DND-41 (cell line): Measurements from ENCODE around the gene ERN2.

Source experiments
- ATAC-seq: fragments of 200-7000 bp; cut with Tn5 transposase; 3 replicates; pipeline ENCODE4 v1.9.1; 2021; ENCODE audit warnings: low read depth; ENCODE audit not compliant: insufficient read depth
- DNase-seq: peaks from one replicate; pipeline ENCODE4 v3.0.0-alpha.2; 2020
- H2AFZ ChIP-seq: 2 replicates; pipeline ENCODE4 v1.6.0; 2012; ENCODE audit warnings: low read depth, low read length
- H3K27ac ChIP-seq: 2 replicates; pipeline ENCODE4 v1.5.1; 2012; ENCODE audit warnings: low read length, inconsistent platforms
- H3K27me3 ChIP-seq: fragments of 200-600 bp; sonication (generic); 2 replicates; pipeline ENCODE4 v1.6.0; 2012; ENCODE audit warnings: low read length, mild to moderate bottlenecking, inconsistent platforms; ENCODE audit not compliant: insufficient read depth, poor library complexity
- H3K36me3 ChIP-seq: 2 replicates; pipeline ENCODE4 v1.5.1; 2012; ENCODE audit warnings: low read length, inconsistent platforms; ENCODE audit not compliant: insufficient read depth
- H3K4me1 ChIP-seq: 2 replicates; pipeline ENCODE4 v1.5.1; 2012; ENCODE audit warnings: mild to moderate bottlenecking, low read length; ENCODE audit not compliant: insufficient read depth
- H3K4me2 ChIP-seq: 2 replicates; pipeline ENCODE4 v1.6.0; 2012; ENCODE audit warnings: mild to moderate bottlenecking, moderate library complexity, low read length, inconsistent platforms; ENCODE audit not compliant: insufficient read depth
- H3K4me3 ChIP-seq, 2 experiments: fragments of 200-600 bp in 1 of 2; shearing (Covaris generic) in 1 of 2; 2 replicates each; pipeline ENCODE4 v1.5.1; 2012 to 2016; ENCODE audit warnings: inconsistent platforms in 2 of 2, low read length in 2 of 2, mild to moderate bottlenecking in 2 of 2, low read depth in 1 of 2, moderate library complexity in 1 of 2
- H3K79me2 ChIP-seq: 2 replicates; pipeline ENCODE4 v1.6.0; 2012; ENCODE audit warnings: low read length, inconsistent platforms; ENCODE audit not compliant: insufficient read depth
- H3K9ac ChIP-seq: 2 replicates; pipeline ENCODE4 v1.6.0; 2012; ENCODE audit warnings: low read depth, mild to moderate bottlenecking, inconsistent platforms, low read length, moderate library complexity
- H3K9me3 ChIP-seq: 2 replicates; pipeline ENCODE4 v1.5.1; 2012; ENCODE audit warnings: low read length, moderate library complexity, mild to moderate bottlenecking, inconsistent platforms; ENCODE audit not compliant: insufficient read depth, severe bottlenecking
- H4K20me1 ChIP-seq: 2 replicates; pipeline ENCODE4 v1.6.0; 2012; ENCODE audit warnings: low read length; ENCODE audit not compliant: insufficient read depth
- EZH2 ChIP-seq: IDR thresholded peaks from 3 replicates; pipeline ENCODE4 v1.6.1; 2012; ENCODE audit warnings: borderline replicate concordance, low read depth, mild to moderate bottlenecking, moderate library complexity, low read length, inconsistent platforms; ENCODE audit not compliant: severe bottlenecking
- TF ChIP-seq, protein P1 (sequence below): IDR thresholded peaks from 2 replicates; pipeline ENCODE4 v1.5.1; 2012; ENCODE audit warnings: borderline replicate concordance, low read length, moderate library complexity, mild to moderate bottlenecking; ENCODE audit not compliant: poor library complexity, severe bottlenecking; ENCODE audit errors: extremely low read depth

ERN2 gene

DNA sequence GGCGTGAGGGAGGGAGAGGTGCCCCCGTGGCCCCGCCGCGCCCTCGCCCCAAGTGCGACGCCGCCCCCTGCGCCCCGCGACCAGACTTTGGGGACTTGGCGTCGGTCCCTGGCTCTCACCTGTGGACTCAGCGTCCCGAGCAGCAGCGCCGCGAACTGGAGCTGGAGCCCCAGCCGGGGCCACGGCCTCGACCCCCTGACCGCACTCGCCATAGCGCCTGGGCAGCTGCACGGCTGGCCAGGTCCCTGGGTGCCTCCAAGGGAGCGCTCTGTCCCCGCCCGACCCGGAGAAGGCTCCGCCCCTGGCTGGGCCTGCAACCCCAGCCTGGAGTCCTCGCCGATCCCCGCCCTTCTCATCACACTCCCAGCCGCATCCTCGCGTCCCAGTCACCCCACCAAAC is at the start of gene ERN2:
ERN2 (minus strand) TSS at position 247 of the 400 bp plus-strand sequence; CDS start at position 212, 35 bp downstream.
- TF ChIP-seq, protein P1, sequence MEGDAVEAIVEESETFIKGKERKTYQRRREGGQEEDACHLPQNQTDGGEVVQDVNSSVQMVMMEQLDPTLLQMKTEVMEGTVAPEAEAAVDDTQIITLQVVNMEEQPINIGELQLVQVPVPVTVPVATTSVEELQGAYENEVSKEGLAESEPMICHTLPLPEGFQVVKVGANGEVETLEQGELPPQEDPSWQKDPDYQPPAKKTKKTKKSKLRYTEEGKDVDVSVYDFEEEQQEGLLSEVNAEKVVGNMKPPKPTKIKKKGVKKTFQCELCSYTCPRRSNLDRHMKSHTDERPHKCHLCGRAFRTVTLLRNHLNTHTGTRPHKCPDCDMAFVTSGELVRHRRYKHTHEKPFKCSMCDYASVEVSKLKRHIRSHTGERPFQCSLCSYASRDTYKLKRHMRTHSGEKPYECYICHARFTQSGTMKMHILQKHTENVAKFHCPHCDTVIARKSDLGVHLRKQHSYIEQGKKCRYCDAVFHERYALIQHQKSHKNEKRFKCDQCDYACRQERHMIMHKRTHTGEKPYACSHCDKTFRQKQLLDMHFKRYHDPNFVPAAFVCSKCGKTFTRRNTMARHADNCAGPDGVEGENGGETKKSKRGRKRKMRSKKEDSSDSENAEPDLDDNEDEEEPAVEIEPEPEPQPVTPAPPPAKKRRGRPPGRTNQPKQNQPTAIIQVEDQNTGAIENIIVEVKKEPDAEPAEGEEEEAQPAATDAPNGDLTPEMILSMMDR = no peak
- no peak for TF ChIP-seq EZH2
- Histone ChIP-seq H3K4me1 (no peaks in the 10 kb centered on the region), H3K36me3 (no peaks in the 10 kb centered on the region), H3K27me3 (peaks cover 3% of the 10 kb centered on the region), H2AFZ (no peak within 1 kb of the TSS), H4K20me1 (no peaks in the 10 kb centered on the region), H3K27ac (no peak within 1 kb of the TSS), H3K79me2 (no peaks in the 10 kb centered on the region), H3K9ac (no peak within 1 kb of the TSS), H3K4me3 (no peak within 1 kb of the TSS), H3K4me2 (no peak within 1 kb of the TSS), H3K9me3 (no peaks in the 10 kb centered on the region)
- ATAC-seq = no peak
- DNase-seq = no peak

DNA sequence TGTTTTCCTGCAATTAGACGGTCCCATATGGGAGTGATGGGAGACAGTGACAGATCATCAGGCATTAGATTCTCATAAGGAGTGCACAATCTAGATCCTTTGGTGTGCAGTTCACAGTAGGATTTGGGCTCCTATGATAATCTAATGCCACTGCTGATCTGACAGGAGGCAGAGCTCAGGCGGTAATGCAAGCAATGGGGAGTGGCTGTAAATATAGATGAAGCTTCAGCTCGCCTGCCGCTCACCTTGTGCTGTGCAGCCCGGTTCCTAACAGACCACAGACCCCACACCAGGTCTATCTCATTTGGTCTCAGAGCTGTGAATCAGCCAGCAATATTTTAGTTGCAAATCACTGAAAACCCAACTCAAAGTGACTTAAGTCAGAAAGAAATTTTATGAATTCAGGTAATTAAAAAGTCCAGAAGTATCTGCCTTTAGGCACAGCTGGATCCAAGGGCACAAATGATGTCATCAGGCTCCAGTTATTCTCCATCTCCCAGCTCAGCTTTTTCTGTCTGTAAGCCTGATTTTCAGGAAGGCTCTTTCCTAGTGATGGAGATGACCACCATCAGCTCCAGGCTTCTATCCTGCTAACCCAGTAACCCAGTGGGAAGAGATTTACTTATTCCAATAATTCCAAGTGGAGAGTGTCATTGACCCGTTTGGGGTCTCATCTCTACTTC is 45.1 kb upstream of the ERN2 start:
- H3K79me2 ChIP-seq = no peaks in the 10 kb centered on the region
- H3K4me3 ChIP-seq = no peak overlapping the region
- H3K36me3 ChIP-seq = no peaks in the 10 kb centered on the region
- H3K9me3 ChIP-seq = no peaks in the 10 kb centered on the region
- no peak overlapping the region for H3K9ac ChIP-seq
- DNase-seq (no peak), ATAC-seq (no peak)
- no peaks in the 10 kb centered on the region for H3K4me1 ChIP-seq
- H2AFZ ChIP-seq = no peak overlapping the region
- no peaks in the 10 kb centered on the region for H3K27me3 ChIP-seq
- no peaks in the 10 kb centered on the region for H4K20me1 ChIP-seq
- H3K4me2 ChIP-seq = no peak overlapping the region
- no peak overlapping the region for H3K27ac ChIP-seq
- TF ChIP-seq, protein P1 = no peak

DNA sequence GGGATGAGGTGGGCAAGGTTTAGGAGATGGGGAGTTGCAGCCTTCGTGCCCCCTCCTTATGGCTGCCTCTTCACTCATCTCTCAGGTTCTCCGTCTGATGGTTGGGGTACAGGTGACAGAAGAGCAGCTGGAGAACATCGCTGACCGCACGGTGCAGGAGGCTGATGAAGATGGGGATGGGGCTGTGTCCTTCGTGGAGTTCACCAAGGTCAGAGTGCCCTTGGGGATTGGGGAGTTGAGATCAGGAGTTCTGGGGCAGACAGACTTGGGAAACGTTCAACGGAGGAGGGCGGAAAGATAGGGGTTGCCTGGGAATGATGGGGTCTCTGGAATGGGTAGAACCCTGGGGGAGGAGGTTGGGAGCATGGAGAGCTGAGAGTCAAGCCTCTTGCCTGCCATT is 44.1 kb upstream of the ERN2 start:
- H3K9ac ChIP-seq = no peak overlapping the region
- H3K79me2 ChIP-seq = no peaks in the 10 kb centered on the region
- H3K4me2 ChIP-seq = no peak overlapping the region
- H2AFZ ChIP-seq = no peak overlapping the region
- no peaks in the 10 kb centered on the region for H4K20me1 ChIP-seq
- H3K4me3 ChIP-seq = no peak overlapping the region
- H3K4me1 ChIP-seq = no peaks in the 10 kb centered on the region
- H3K9me3 ChIP-seq = no peaks in the 10 kb centered on the region
- H3K27me3 ChIP-seq = no peaks in the 10 kb centered on the region
- H3K36me3 ChIP-seq = no peaks in the 10 kb centered on the region
- no peak overlapping the region for H3K27ac ChIP-seq
- no peak for DNase-seq
- TF ChIP-seq EZH2 = no peak
- no peak for ATAC-seq

DNA sequence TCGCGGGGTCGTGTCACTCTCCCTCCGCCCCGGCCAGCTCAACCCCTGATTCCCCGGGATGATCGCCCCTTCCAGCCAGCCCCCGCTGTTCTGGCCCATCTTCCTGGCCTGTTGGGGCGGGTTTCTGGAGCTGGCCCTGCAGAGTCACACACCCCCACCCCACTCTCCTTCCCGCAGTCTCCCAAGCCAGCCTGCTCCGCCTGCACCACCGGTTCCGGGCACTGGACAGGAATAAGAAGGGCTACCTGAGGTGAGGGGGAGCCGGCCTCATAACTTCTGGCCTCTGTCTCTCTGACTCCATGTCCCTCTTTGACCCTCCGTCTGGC is 42.4 kb upstream of the ERN2 start:
- Histone ChIP-seq H3K4me1 (no peaks in the 10 kb centered on the region), H3K4me2 (no peak overlapping the region), H3K9me3 (no peaks in the 10 kb centered on the region), H3K27ac (no peak overlapping the region), H3K79me2 (no peaks in the 10 kb centered on the region), H3K27me3 (no peaks in the 10 kb centered on the region), H3K9ac (no peak overlapping the region), H2AFZ (no peak overlapping the region), H4K20me1 (no peaks in the 10 kb centered on the region), H3K36me3 (no peaks in the 10 kb centered on the region), H3K4me3 (no peak overlapping the region)
- TF ChIP-seq, protein P1 = no peak
- no peak for TF ChIP-seq EZH2
- ATAC-seq (no peak), DNase-seq (no peak)
